Activated B cell treated with CpG ODN at 0.5 μM for 24 hours (primary cell): ENCODE data around the gene SLC2A4RG. TPM values are rescaled to one million over a fixed set of nuclear protein-coding genes. Genes with fewer than 3 reads are reported as not detected.

Experiments
- ATAC-seq: fragments of 200-7000 bp; cut with Tn5 transposase; one replicate; pipeline ENCODE4 v1.10.0; 2021; ENCODE audit warnings: low read depth, mild to moderate bottlenecking, moderate library complexity
- CTCF ChIA-PET: fragments of 350-600 bp; sonication (Branson Sonifier 250); formaldehyde crosslinking; loops from one replicate; lab custom pipeline; 2021; ENCODE audit warnings: antibody characterized with exemption; lab: Charles Lee
- POLR2A ChIA-PET: fragments of 350-600 bp; sonication (Branson Sonifier 250); formaldehyde crosslinking; loops from one replicate; lab custom pipeline; 2021; ENCODE audit warnings: antibody characterized with exemption; lab: Charles Lee
- DNase-seq: peaks from one replicate; pipeline ENCODE4 v3.0.0; 2022
- H3K27ac Mint-ChIP-seq: one replicate; pipeline ENCODE4 v1.8.0; 2020; ENCODE audit warnings: mixed read lengths
- H3K27me3 Mint-ChIP-seq: one replicate; pipeline ENCODE4 v1.8.0; 2021; ENCODE audit warnings: mixed read lengths
- H3K36me3 Mint-ChIP-seq: one replicate; pipeline ENCODE4 v1.8.0; 2021; ENCODE audit warnings: low read depth, mixed read lengths
- H3K4me1 Mint-ChIP-seq: one replicate; pipeline ENCODE4 v1.8.0; 2021; ENCODE audit warnings: mixed read lengths
- H3K4me3 Mint-ChIP-seq: one replicate; pipeline ENCODE4 v1.8.0; 2020; ENCODE audit warnings: mild to moderate bottlenecking, mixed read lengths
- H3K9me3 Mint-ChIP-seq: one replicate; pipeline ENCODE4 v1.8.0; 2020; ENCODE audit warnings: mixed read lengths
- CTCF ChIP-seq: fragments of 200-600 bp; IDR thresholded peaks from one replicate; pipeline ENCODE4 v1.8.0; 2022; ENCODE audit warnings: antibody characterized with exemption, mild to moderate bottlenecking
- intact Hi-C: fragments of 100-400 bp; cut with micrococcal nuclease; formaldehyde crosslinking; loops from one replicate; pipeline ENCODE4 v1.15.1; 2024
- total RNA-seq: library from RNA; stranded (reverse); gene quantifications from 2 replicates; pipeline ENCODE4 v1.2.3, GENCODE V29; 2022

SLC2A4RG gene
- total RNA-seq, 1 donor from 2014 or later: 28.1 TPM

- TF ChIP-seq CTCF: no peak
- H3K4me1 Mint-ChIP-seq: peaks cover 41% of the 10 kb centered on the region
- H3K27ac Mint-ChIP-seq: no peak overlapping the region
- ChIA-PET POLR2A (interaction anchor here (1.0 to 3.4 kb wide), 20 partner anchors 8 to 272 kb away, joined by 3 to 36 read pairs (median 7); partner anchors contain the start of genes FNDC11, GMEB2, LIME1 and PPDPF), CTCF (interaction anchor here (0.6 to 2.5 kb wide), 5 partner anchors 28 to 272 kb away, joined by 3 to 10 read pairs (median 4); partner anchors contain the start of genes LIME1 and TPD52L2)
- no peaks in the 10 kb centered on the region for H3K27me3 Mint-ChIP-seq
- H3K4me3 Mint-ChIP-seq: peak overlapping the region; percentile 72
- DNase-seq (peak; percentile 18), ATAC-seq (peak; percentile 3)
- H3K36me3 Mint-ChIP-seq: peaks cover 68% of the 10 kb centered on the region
- intact Hi-C loops: loop anchor here (5.0 kb wide), 3 partner anchors 71 to 264 kb away; no protein-coding TSS in a partner anchor
- no peaks in the 10 kb centered on the region for H3K9me3 Mint-ChIP-seq
Observed at GRCh38 chr20:63708301-63709148, 31.1 kb upstream of the SLC2A4RG start.

GRCh38 chr20:63709149-63709527 is 30.4 kb upstream of the SLC2A4RG start:
- ATAC-seq (no peak), DNase-seq (no peak)
- TF ChIP-seq CTCF: no peak
- no peaks in the 10 kb centered on the region for H3K27me3 Mint-ChIP-seq
- ChIA-PET CTCF (no interaction called here), POLR2A (interaction anchor here (3.4 kb wide), 1 partner anchor 27 kb away, joined by 36 read pairs; the partner anchor contains the start of gene LIME1)
- H3K36me3 Mint-ChIP-seq: peaks cover 69% of the 10 kb centered on the region
- no peaks in the 10 kb centered on the region for H3K9me3 Mint-ChIP-seq
- no peak overlapping the region for H3K27ac Mint-ChIP-seq
- H3K4me1 Mint-ChIP-seq: peaks cover 41% of the 10 kb centered on the region
- H3K4me3 Mint-ChIP-seq: peak overlapping the region; percentile 72
- intact Hi-C loops: loop anchor here (5.0 kb wide), 3 partner anchors 72 to 263 kb away; no protein-coding TSS in a partner anchor

- ChIA-PET POLR2A (interaction anchor here (0.6 to 0.7 kb wide), 5 partner anchors 75 to 854 kb away, joined by 3 to 5 read pairs (median 3); no protein-coding TSS in a partner anchor), CTCF (no interaction called here)
- ATAC-seq: no peak
- Mint-ChIP-seq H3K9me3 (peaks cover 5% of the 10 kb centered on the region), H3K4me1 (peaks cover 39% of the 10 kb centered on the region), H3K27me3 (no peaks in the 10 kb centered on the region), H3K4me3 (peak overlapping the region; percentile 35), H3K36me3 (peaks cover 67% of the 10 kb centered on the region), H3K27ac (no peak overlapping the region)
- no peak for DNase-seq
- TF ChIP-seq CTCF: no peak
- intact Hi-C loops: no loop called here
Observed at GRCh38 chr20:63711085-63711645, 28.4 kb upstream of the SLC2A4RG start.

- TF ChIP-seq CTCF: no peak
- H3K27me3 Mint-ChIP-seq: no peaks in the 10 kb centered on the region
- no peak overlapping the region for H3K4me3 Mint-ChIP-seq
- peaks cover 67% of the 10 kb centered on the region for H3K36me3 Mint-ChIP-seq
- DNase-seq: no peak
- intact Hi-C loops: no loop called here
- ChIA-PET POLR2A (interaction anchor here (0.7 kb wide), 3 partner anchors 15 to 191 kb away, joined by 3 read pairs; no protein-coding TSS in a partner anchor), CTCF (no interaction called here)
- no peak overlapping the region for H3K27ac Mint-ChIP-seq
- ATAC-seq: no peak
- peaks cover 7% of the 10 kb centered on the region for H3K9me3 Mint-ChIP-seq
- H3K4me1 Mint-ChIP-seq: peaks cover 30% of the 10 kb centered on the region
Observed at GRCh38 chr20:63712191-63712590, 27.4 kb upstream of the SLC2A4RG start.

- ChIA-PET CTCF (no interaction called here), POLR2A (interaction anchor here (0.7 kb wide), 1 partner anchor 26 kb away, joined by 3 read pairs; no protein-coding TSS in a partner anchor)
- peaks cover 78% of the 10 kb centered on the region for H3K36me3 Mint-ChIP-seq
Observed at GRCh38 chr20:63714858-63715257, 24.7 kb upstream of the SLC2A4RG start.

More at GRCh38 chr20:63714858-63715257, 24.7 kb upstream of the SLC2A4RG start:
- ATAC-seq (no peak), DNase-seq (no peak)
- intact Hi-C loops: no loop called here
- H3K27me3 Mint-ChIP-seq: no peaks in the 10 kb centered on the region
- no peak for TF ChIP-seq CTCF
- no peak overlapping the region for H3K27ac Mint-ChIP-seq
- H3K4me1 Mint-ChIP-seq: peaks cover 19% of the 10 kb centered on the region
- H3K4me3 Mint-ChIP-seq: no peak overlapping the region
- peaks cover 13% of the 10 kb centered on the region for H3K9me3 Mint-ChIP-seq
